Measurements from ENCODE around the gene GIGYF1. TPM values are rescaled to one million over a fixed set of nuclear protein-coding genes. Genes with fewer than 3 reads are reported as not detected.

The GIGYF1 gene
- total and polyA plus RNA-seq, 4 donors = 6.6 to 51.6 (median 42.1) TPM

GRCh38 chr7:100689230-100690135, 4.6 kb downstream of the GIGYF1 start:
- Histone ChIP-seq H3K27ac (ENCODE audit: low read depth in 1 of 2, low read length in 2 of 2) (no peak overlapping the region), H3K4me1 (ENCODE audit: control insufficient read depth in 1 of 2, insufficient read depth in 2 of 2, low read length in 2 of 2) (no peaks in the 10 kb centered on the region), H3K4me3 (ENCODE audit: low read length in 2 of 2) (no peak overlapping the region), H3K9me3 (ENCODE audit: control insufficient read depth, low read length) (no peaks in the 10 kb centered on the region), H3K27me3 (ENCODE audit: control insufficient read depth in 1 of 2, insufficient read depth in 2 of 2, low read length in 1 of 2) (no peaks in the 10 kb centered on the region), H3K36me3 (ENCODE audit: control insufficient read depth in 1 of 2, insufficient read depth in 2 of 2, low read length in 1 of 2) (peaks cover 2 to 4% of the 10 kb centered on the region in 2 donors)
- intact Hi-C loops (cut with DNase I) = loop anchor here (2.0 to 5.0 kb wide), 5 partner anchors 77 to 222 kb away; partner anchors contain the start of genes FBXO24 (in 1 of the 2), LRCH4 (in 1 of the 2) and MOSPD3 (in 1 of the 2)
- ATAC-seq (ENCODE audit: low FRiP score) (no peak), DNase-seq (peak in 1 of 2 donors; percentile 42)
- 80 to 81% methylated on average over 18 of the region's 18 CpGs for WGBS, 2 donors

- WGBS, 2 donors = 78 to 80% methylated on average over 16 of the region's 16 CpGs
- DNase-seq (peak in 1 of 2 donors; percentile 38), ATAC-seq (ENCODE audit: low FRiP score) (no peak)
- no peak overlapping the region for H3K4me3 ChIP-seq (ENCODE audit: low read length in 2 of 2)
- peaks cover 2 to 6% of the 10 kb centered on the region in 2 donors for H3K36me3 ChIP-seq (ENCODE audit: control insufficient read depth in 1 of 2, insufficient read depth in 2 of 2, low read length in 1 of 2)
- intact Hi-C loops (cut with DNase I) = loop anchor here in 1 of 2 donors (5.0 kb wide), 1 partner anchor 101 kb away; the partner anchor contains the start of genes FBXO24 and LRCH4
- no peaks in the 10 kb centered on the region for H3K4me1 ChIP-seq (ENCODE audit: control insufficient read depth in 1 of 2, insufficient read depth in 2 of 2, low read length in 2 of 2)
- no peak overlapping the region for H3K27ac ChIP-seq (ENCODE audit: low read depth in 1 of 2, low read length in 2 of 2)
- H3K27me3 ChIP-seq (ENCODE audit: control insufficient read depth in 1 of 2, insufficient read depth in 2 of 2, low read length in 1 of 2) = no peaks in the 10 kb centered on the region
- H3K9me3 ChIP-seq (ENCODE audit: control insufficient read depth, low read length) = no peaks in the 10 kb centered on the region
These were observed 5.7 kb downstream of the GIGYF1 start for GRCh38 chr7:100688326-100688860.

- intact Hi-C loops (cut with DNase I) = loop anchor here in 1 of 2 donors (5.0 kb wide), 1 partner anchor 101 kb away; the partner anchor contains the start of genes FBXO24 and LRCH4
- Histone ChIP-seq H3K27ac (ENCODE audit: low read depth in 1 of 2, low read length in 2 of 2) (no peak overlapping the region), H3K9me3 (ENCODE audit: control insufficient read depth, low read length) (no peaks in the 10 kb centered on the region), H3K4me1 (ENCODE audit: control insufficient read depth in 1 of 2, insufficient read depth in 2 of 2, low read length in 2 of 2) (no peaks in the 10 kb centered on the region), H3K27me3 (ENCODE audit: control insufficient read depth in 1 of 2, insufficient read depth in 2 of 2, low read length in 1 of 2) (no peaks in the 10 kb centered on the region), H3K36me3 (ENCODE audit: control insufficient read depth in 1 of 2, insufficient read depth in 2 of 2, low read length in 1 of 2) (peaks cover 2 to 6% of the 10 kb centered on the region in 2 donors), H3K4me3 (ENCODE audit: low read length in 2 of 2) (no peak overlapping the region)
- ATAC-seq (ENCODE audit: low FRiP score) (no peak), DNase-seq (no peak)
- WGBS, 2 donors = 77% methylated on average over 25 of the region's 25 CpGs
These were observed 6.2 kb downstream of the GIGYF1 start for GRCh38 chr7:100687751-100688300.

GRCh38 chr7:100687261-100687660, 6.8 kb downstream of the GIGYF1 start:
- H3K36me3 ChIP-seq (ENCODE audit: control insufficient read depth in 1 of 2, insufficient read depth in 2 of 2, low read length in 1 of 2) = peaks cover 2 to 6% of the 10 kb centered on the region in 2 donors
- H3K27ac ChIP-seq (ENCODE audit: low read depth in 1 of 2, low read length in 2 of 2) = no peak overlapping the region
- DNase-seq (no peak), ATAC-seq (ENCODE audit: low FRiP score) (no peak)
- H3K4me1 ChIP-seq (ENCODE audit: control insufficient read depth in 1 of 2, insufficient read depth in 2 of 2, low read length in 2 of 2) = no peaks in the 10 kb centered on the region
- no peak overlapping the region for H3K4me3 ChIP-seq (ENCODE audit: low read length in 2 of 2)
- WGBS, 2 donors = 88% methylated on average over 22 of the region's 22 CpGs
- H3K9me3 ChIP-seq (ENCODE audit: control insufficient read depth, low read length) = no peaks in the 10 kb centered on the region
- intact Hi-C loops (cut with DNase I) = loop anchor here in 1 of 2 donors (5.0 kb wide), 1 partner anchor 100 kb away; the partner anchor contains the start of genes FBXO24 and LRCH4
- H3K27me3 ChIP-seq (ENCODE audit: control insufficient read depth in 1 of 2, insufficient read depth in 2 of 2, low read length in 1 of 2) = no peaks in the 10 kb centered on the region

GRCh38 chr7:100686822-100687211, 7.2 kb downstream of the GIGYF1 start:
- no peak for ATAC-seq (ENCODE audit: low FRiP score)
- Histone ChIP-seq H3K36me3 (ENCODE audit: control insufficient read depth in 1 of 2, insufficient read depth in 2 of 2, low read length in 1 of 2) (peaks cover 2 to 8% of the 10 kb centered on the region in 2 donors), H3K27ac (ENCODE audit: low read depth in 1 of 2, low read length in 2 of 2) (no peak overlapping the region), H3K4me1 (ENCODE audit: control insufficient read depth in 1 of 2, insufficient read depth in 2 of 2, low read length in 2 of 2) (no peaks in the 10 kb centered on the region), H3K27me3 (ENCODE audit: control insufficient read depth in 1 of 2, insufficient read depth in 2 of 2, low read length in 1 of 2) (no peaks in the 10 kb centered on the region), H3K4me3 (ENCODE audit: low read length in 2 of 2) (no peak overlapping the region), H3K9me3 (ENCODE audit: control insufficient read depth, low read length) (no peaks in the 10 kb centered on the region)
- intact Hi-C loops (cut with DNase I) = loop anchor here in 1 of 2 donors (5.0 kb wide), 1 partner anchor 100 kb away; the partner anchor contains the start of genes FBXO24 and LRCH4
- WGBS, 2 donors = 87 to 90% methylated on average over 14 to 17 of the region's 17 CpGs
- DNase-seq = no peak

GRCh38 chr7:100686201-100686821, 7.7 kb downstream of the GIGYF1 start:
- ATAC-seq (ENCODE audit: low FRiP score) (no peak), DNase-seq (peak in 1 of 2 donors; percentile 45)
- H3K9me3 ChIP-seq (ENCODE audit: control insufficient read depth, low read length) = no peaks in the 10 kb centered on the region
- H3K4me1 ChIP-seq (ENCODE audit: control insufficient read depth in 1 of 2, insufficient read depth in 2 of 2, low read length in 2 of 2) = no peaks in the 10 kb centered on the region
- 78 to 79% methylated on average over 32 to 33 of the region's 33 CpGs for WGBS, 2 donors
- H3K27me3 ChIP-seq (ENCODE audit: control insufficient read depth in 1 of 2, insufficient read depth in 2 of 2, low read length in 1 of 2) = no peaks in the 10 kb centered on the region
- H3K4me3 ChIP-seq (ENCODE audit: low read length in 2 of 2) = no peak overlapping the region
- peaks cover 2 to 8% of the 10 kb centered on the region in 2 donors for H3K36me3 ChIP-seq (ENCODE audit: control insufficient read depth in 1 of 2, insufficient read depth in 2 of 2, low read length in 1 of 2)
- intact Hi-C loops (cut with DNase I) = loop anchor here in 1 of 2 donors (5.0 kb wide), 1 partner anchor 99 kb away; the partner anchor contains the start of genes FBXO24 and LRCH4
- no peak overlapping the region for H3K27ac ChIP-seq (ENCODE audit: low read depth in 1 of 2, low read length in 2 of 2)

GRCh38 chr7:100685631-100686145, 8.4 kb downstream of the GIGYF1 start:
- Histone ChIP-seq H3K27ac (ENCODE audit: low read depth in 1 of 2, low read length in 2 of 2) (no peak overlapping the region), H3K36me3 (ENCODE audit: control insufficient read depth in 1 of 2, insufficient read depth in 2 of 2, low read length in 1 of 2) (peaks cover 2 to 8% of the 10 kb centered on the region in 2 donors), H3K27me3 (ENCODE audit: control insufficient read depth in 1 of 2, insufficient read depth in 2 of 2, low read length in 1 of 2) (no peaks in the 10 kb centered on the region), H3K9me3 (ENCODE audit: control insufficient read depth, low read length) (no peaks in the 10 kb centered on the region), H3K4me1 (ENCODE audit: control insufficient read depth in 1 of 2, insufficient read depth in 2 of 2, low read length in 2 of 2) (no peaks in the 10 kb centered on the region), H3K4me3 (ENCODE audit: low read length in 2 of 2) (no peak overlapping the region)
- WGBS, 2 donors = 90 to 94% methylated on average over 17 of the region's 17 CpGs
- ATAC-seq (ENCODE audit: low FRiP score) = no peak
- intact Hi-C loops (cut with DNase I) = loop anchor here in 1 of 2 donors (5.0 kb wide), 1 partner anchor 98 kb away; the partner anchor contains the start of genes FBXO24 and LRCH4
- DNase-seq = no peak
